Measurements from ENCODE around the gene HTR7. TPM values are rescaled to one million over a fixed set of nuclear protein-coding genes. Genes with fewer than 3 reads are reported as not detected.

The HTR7 gene
- total and polyA plus RNA-seq, 2 of the 4 experiments (the other 2 are of a cell fraction) = 0.43 to 0.72 TPM

DNA sequence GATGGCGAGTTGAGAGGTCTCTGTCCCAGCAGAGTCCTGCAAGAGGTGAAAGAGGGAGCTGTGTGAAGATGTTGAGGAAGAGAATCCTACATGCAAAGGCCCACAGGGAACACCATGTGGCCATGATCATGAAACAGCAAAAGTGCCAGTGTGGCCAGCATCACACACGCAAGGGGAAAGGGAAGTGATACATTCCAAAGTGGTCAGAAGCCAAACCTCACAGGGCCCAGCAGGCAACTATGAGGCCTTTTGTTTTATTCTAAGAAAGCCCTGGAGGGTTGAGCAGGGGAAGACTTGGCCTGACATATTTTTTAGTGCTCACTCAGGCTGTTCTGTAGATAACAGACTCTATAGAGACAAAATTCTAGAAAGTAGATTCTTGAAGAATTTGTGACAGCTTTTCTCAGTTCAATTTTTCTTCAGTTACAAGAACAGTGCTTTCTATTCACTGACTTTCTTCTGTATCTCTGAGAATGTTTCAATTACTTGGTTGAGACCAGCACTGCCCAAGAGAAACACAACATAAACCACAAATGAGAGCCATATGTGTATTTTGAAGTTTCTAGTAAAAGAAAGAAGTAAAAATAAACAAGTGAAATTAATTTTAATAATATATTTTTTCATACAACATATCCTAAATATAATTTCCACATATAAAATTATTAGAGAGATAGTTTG, 82.3 kb downstream of the HTR7 start:
- TF ChIP-seq MXI1 (IDR thresholded peaks at IDR 0.05; ENCODE audit: borderline replicate concordance, low read depth, low read length) (no peak), CHD1 (IDR thresholded peaks at IDR 0.05; ENCODE audit: low read depth, low read length) (no peak), CEBPB (IDR thresholded peaks at IDR 0.05; ENCODE audit: low read depth, low read length) (no peak), CTCF (conservative IDR thresholded peaks at IDR 0.05; ENCODE audit: low read depth, low read length) (no peak), FOS (IDR thresholded peaks at IDR 0.05; ENCODE audit: low read depth, low read length) (no peak), RCOR1 (IDR thresholded peaks at IDR 0.05; ENCODE audit: insufficient replicate concordance, low read length) (no peak), RAD21 (IDR thresholded peaks at IDR 0.05; ENCODE audit: low read length) (no peak)
- TF ChIP-seq, protein P1, sequence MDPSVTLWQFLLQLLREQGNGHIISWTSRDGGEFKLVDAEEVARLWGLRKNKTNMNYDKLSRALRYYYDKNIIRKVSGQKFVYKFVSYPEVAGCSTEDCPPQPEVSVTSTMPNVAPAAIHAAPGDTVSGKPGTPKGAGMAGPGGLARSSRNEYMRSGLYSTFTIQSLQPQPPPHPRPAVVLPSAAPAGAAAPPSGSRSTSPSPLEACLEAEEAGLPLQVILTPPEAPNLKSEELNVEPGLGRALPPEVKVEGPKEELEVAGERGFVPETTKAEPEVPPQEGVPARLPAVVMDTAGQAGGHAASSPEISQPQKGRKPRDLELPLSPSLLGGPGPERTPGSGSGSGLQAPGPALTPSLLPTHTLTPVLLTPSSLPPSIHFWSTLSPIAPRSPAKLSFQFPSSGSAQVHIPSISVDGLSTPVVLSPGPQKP (IDR thresholded peaks at IDR 0.05; ENCODE audit: borderline replicate concordance, low read depth, low read length) = no peak
- H2AK5ac ChIP-seq (ENCODE audit: low read depth, low read length) = no peak overlapping the region
- no peak overlapping the region for H2BK20ac ChIP-seq (ENCODE audit: low read depth, low read length)
- H4K5ac ChIP-seq (ENCODE audit: low read depth, low read length) = no peak overlapping the region
- in situ Hi-C loops (cut with MboI; ENCODE audit: low sequenced_read_pairs) (no loop called here), dilution Hi-C loops (cut with HindIII; ENCODE audit: low sequenced_read_pairs, unreplicated experiment) (no loop called here), intact Hi-C loops (cut with micrococcal nuclease) (no loop called here)
- peak overlapping the region; percentile 3 for H2AK9ac ChIP-seq (replicated peaks; ENCODE audit: low read depth, low read length, poor library complexity)
- H3K23ac ChIP-seq (ENCODE audit: low read depth, low read length) = no peak overlapping the region
- peak; percentile 37; the same call in 1 of the 2 replicates for ATAC-seq (ENCODE audit: low read depth)
- H3K27me3 ChIP-seq (ENCODE audit: control insufficient read depth, insufficient read depth, low read length) = 0 out of 2 replicates have a peak, but pooled peaks cover 2% of the 10 kb centered on the region
- no peak overlapping the region for H3K4me2 ChIP-seq (ENCODE audit: low read depth, low read length)
- POLR2A ChIA-PET (ENCODE audit: unreplicated experiment) = no interaction called here
- H2AFZ ChIP-seq (replicated peaks; ENCODE audit: low read length, poor library complexity) = no peak overlapping the region
- no peak overlapping the region for H2BK5ac ChIP-seq (ENCODE audit: low read depth, low read length, poor library complexity, severe bottlenecking)
- H3K27ac ChIP-seq (ENCODE audit: insufficient read depth, low read length) = no peak overlapping the region
- no peak overlapping the region for H2BK120ac ChIP-seq (ENCODE audit: low read depth, low read length)
- H3K4me1 ChIP-seq (ENCODE audit: control insufficient read depth, insufficient read depth, low read length) = no peaks in the 10 kb centered on the region
- H3K79me1 ChIP-seq (ENCODE audit: low read depth in 1 of 2, low read length in 2 of 2) = no peaks in the 10 kb centered on the region
- H2BK15ac ChIP-seq (ENCODE audit: low read depth, low read length) = no peak overlapping the region
- H3K14ac ChIP-seq (replicated peaks; ENCODE audit: low read depth, low read length) = no peak overlapping the region
- H3K4ac ChIP-seq (ENCODE audit: low read depth, low read length) = no peak overlapping the region
- no peak overlapping the region for H3K18ac ChIP-seq (ENCODE audit: low read depth, low read length)
- WGBS, 2 experiments (ENCODE audit: extremely low coverage in 2 of 2, insufficient read length in 1 of 2) = 25% methylated on average over 2 of the region's 2 CpGs; no CpG with 5 or more reads in 1 of the 2 experiments
- H4K91ac ChIP-seq (ENCODE audit: insufficient read depth, low read depth, low read length) = no peak overlapping the region
- H3K56ac ChIP-seq (ENCODE audit: extremely low read depth, insufficient read depth, low read length) = no peak overlapping the region
- H3K4me3 ChIP-seq (ENCODE audit: insufficient read depth, low read depth, low read length) = no peak overlapping the region
- no peak overlapping the region for H4K8ac ChIP-seq (ENCODE audit: low read depth in 2 of 2, low read length in 2 of 2)
- H4K20me1 ChIP-seq (ENCODE audit: insufficient read depth, low read length) = no peaks in the 10 kb centered on the region
- H3K9me1 ChIP-seq (ENCODE audit: insufficient read depth, low read length) = no peaks in the 10 kb centered on the region
- no peaks in the 10 kb centered on the region for H3K36me3 ChIP-seq (ENCODE audit: control insufficient read depth, insufficient read depth, low read length)
- no peaks in the 10 kb centered on the region for H3K9me3 ChIP-seq (ENCODE audit: control insufficient read depth, insufficient read depth, low read length)
- CTCF ChIA-PET = no interaction called here
- no TSS peak for BruUV-seq (replicated peaks)
- DNase-seq = no peak
- H3K9ac ChIP-seq (ENCODE audit: low read depth, low read length) = no peak overlapping the region

All from IMR-90 (cell line).